DOHH2 (cell line): ENCODE data around the gene MTCH1.

Experiments used
- H3F3A ChIP-seq: fragments of 200-600 bp; sonication (generic), shearing (Covaris generic); 2 replicates; pipeline ENCODE4 v1.6.0; 2016; ENCODE audit warnings: antibody characterized with exemption, mild to moderate bottlenecking; ENCODE audit not compliant: control insufficient read depth, insufficient read depth
- H3K27ac ChIP-seq: fragments of 200-600 bp; sonication (generic); 2 replicates; pipeline ENCODE4 v1.5.1; 2014; ENCODE audit warnings: low read depth, mild to moderate bottlenecking, low read length, moderate library complexity
- H3K27me3 ChIP-seq: fragments of 200-600 bp; sonication (generic); 2 replicates; pipeline ENCODE4 v1.6.1; 2014; ENCODE audit warnings: mild to moderate bottlenecking, low read length, mixed read lengths; ENCODE audit not compliant: control insufficient read depth
- H3K36me3 ChIP-seq: fragments of 200-600 bp; sonication (generic); 2 replicates; pipeline ENCODE4 v1.6.1; 2014; ENCODE audit warnings: mild to moderate bottlenecking, low read length, moderate library complexity, mixed read lengths; ENCODE audit not compliant: control insufficient read depth
- H3K4me1 ChIP-seq: fragments of 200-600 bp; sonication (generic); 2 replicates; pipeline ENCODE4 v1.6.1; 2014; ENCODE audit warnings: mild to moderate bottlenecking, low read length, mixed read lengths; ENCODE audit not compliant: control insufficient read depth
- H3K4me2 ChIP-seq: fragments of 200-600 bp; sonication (generic); 2 replicates; pipeline ENCODE4 v1.6.0; 2014; ENCODE audit warnings: mild to moderate bottlenecking, low read length, moderate library complexity
- H3K4me3 ChIP-seq: fragments of 200-600 bp; sonication (generic); 2 replicates; pipeline ENCODE4 v1.5.1; 2014; ENCODE audit warnings: mild to moderate bottlenecking, low read length, mixed read lengths
- H3K79me2 ChIP-seq: fragments of 200-600 bp; sonication (generic); 2 replicates; pipeline ENCODE4 v1.6.1; 2014; ENCODE audit warnings: mild to moderate bottlenecking, low read length, mixed read lengths; ENCODE audit not compliant: control insufficient read depth
- H3K9me2 ChIP-seq: fragments of 200-600 bp; sonication (generic); replicated peaks from 2 replicates; pipeline ENCODE4 v1.6.1; 2014; ENCODE audit warnings: mild to moderate bottlenecking, low read length, mixed read lengths; ENCODE audit not compliant: control insufficient read depth
- H3K9me3 ChIP-seq: fragments of 200-600 bp; sonication (generic); 2 replicates; pipeline ENCODE4 v1.6.1; 2014; ENCODE audit warnings: antibody characterized with exemption, low read length, mixed read lengths; ENCODE audit not compliant: control insufficient read depth, insufficient read depth
- H4K20me1 ChIP-seq: fragments of 200-600 bp; sonication (generic); 2 replicates; pipeline ENCODE4 v1.6.0; 2014; ENCODE audit warnings: low read depth, mild to moderate bottlenecking, antibody characterized with exemption, low read length, moderate library complexity; ENCODE audit not compliant: control insufficient read depth, insufficient read depth
- CTCF ChIP-seq: fragments of 200-600 bp; sonication (generic); IDR thresholded peaks from one replicate; pipeline ENCODE4 v1.5.1; 2014; ENCODE audit warnings: antibody characterized with exemption, mild to moderate bottlenecking, low read depth, low read length; ENCODE audit not compliant: poor library complexity, severe bottlenecking
- EZH2phosphoT487 ChIP-seq: fragments of 200-600 bp; sonication (generic); IDR thresholded peaks from 2 replicates; pipeline ENCODE4 v1.6.1; 2017; ENCODE audit warnings: borderline replicate concordance, mild to moderate bottlenecking, antibody characterized with exemption, low read length, moderate library complexity, mixed read lengths

The MTCH1 gene

GRCh38 chr6:36967301-36967700 lies 18.7 kb downstream of the MTCH1 start:
- H4K20me1 ChIP-seq, result no peaks in the 10 kb centered on the region
- H3K36me3 ChIP-seq, result peaks cover 52% of the 10 kb centered on the region
- peaks cover 24% of the 10 kb centered on the region for H3K4me1 ChIP-seq
- H3K9me2 ChIP-seq, result no peaks in the 10 kb centered on the region
- no peaks in the 10 kb centered on the region for H3K9me3 ChIP-seq
- no peak overlapping the region for H3K4me3 ChIP-seq
- H3K27me3 ChIP-seq, result no peaks in the 10 kb centered on the region
- H3K27ac ChIP-seq, result no peak overlapping the region
- peaks cover 3% of the 10 kb centered on the region for H3F3A ChIP-seq
- H3K4me2 ChIP-seq, result no peak overlapping the region
- H3K79me2 ChIP-seq, result no peaks in the 10 kb centered on the region
- TF ChIP-seq CTCF (no peak), EZH2phosphoT487 (no peak)

- no peaks in the 10 kb centered on the region for H3K79me2 ChIP-seq
- no peaks in the 10 kb centered on the region for H3K9me2 ChIP-seq
- TF ChIP-seq EZH2phosphoT487, result no peak
- no peak for TF ChIP-seq CTCF
- H3K4me2 ChIP-seq, result no peak overlapping the region
- no peak overlapping the region for H3K27ac ChIP-seq
- H3K36me3 ChIP-seq, result peaks cover 29% of the 10 kb centered on the region
- H3K27me3 ChIP-seq, result no peaks in the 10 kb centered on the region
- H3K4me1 ChIP-seq, result peaks cover 24% of the 10 kb centered on the region
- no peaks in the 10 kb centered on the region for H4K20me1 ChIP-seq
- no peak overlapping the region for H3K4me3 ChIP-seq
- H3K9me3 ChIP-seq, result no peaks in the 10 kb centered on the region
- H3F3A ChIP-seq, result peaks cover 6% of the 10 kb centered on the region
Measured at GRCh38 chr6:36964908-36965307, 21.1 kb downstream of the MTCH1 start.

- H3K27me3 ChIP-seq, result no peaks in the 10 kb centered on the region
- TF ChIP-seq EZH2phosphoT487 (no peak), CTCF (no peak)
Measured at GRCh38 chr6:36964349-36964748, 21.6 kb downstream of the MTCH1 start.

More at GRCh38 chr6:36964349-36964748, 21.6 kb downstream of the MTCH1 start:
- H3F3A ChIP-seq, result peaks cover 7% of the 10 kb centered on the region
- no peaks in the 10 kb centered on the region for H4K20me1 ChIP-seq
- peaks cover 23% of the 10 kb centered on the region for H3K36me3 ChIP-seq
- H3K4me2 ChIP-seq, result no peak overlapping the region
- no peaks in the 10 kb centered on the region for H3K79me2 ChIP-seq
- no peaks in the 10 kb centered on the region for H3K9me2 ChIP-seq
- no peak overlapping the region for H3K4me3 ChIP-seq
- H3K27ac ChIP-seq, result no peak overlapping the region
- peaks cover 24% of the 10 kb centered on the region for H3K4me1 ChIP-seq
- no peaks in the 10 kb centered on the region for H3K9me3 ChIP-seq
